ENCODE results near the gene NHLRC1.

GRCh38 chr6:18147616-18148015 lies 25.1 kb upstream of the NHLRC1 start:
- TF ChIP-seq CTCF (IDR thresholded peaks at IDR 0.05; ENCODE audit: insufficient read depth, low read length) (no peak), SPI1 (IDR thresholded peaks at IDR 0.05; ENCODE audit: borderline replicate concordance, low read depth) (no peak), GABPA (IDR thresholded peaks at IDR 0.05; ENCODE audit: low read depth) (no peak), POLR2AphosphoS5 (IDR thresholded peaks at IDR 0.05; ENCODE audit: low read depth) (no peak), REST (IDR thresholded peaks at IDR 0.05; ENCODE audit: insufficient replicate concordance, low read depth) (no peak)

Data from HL-60 (cell line).